Activated naive CD4-positive, alpha-beta T cell treated with anti-CD3 and anti-CD28 coated beads, Interleukin-2, amount 50 U/mL, for 16 hours (primary cell): Measurements from ENCODE around the gene PPP2R2C.

Experiments
- DNase-seq: peaks from one replicate; pipeline ENCODE4 v3.0.0-alpha.2; 2020

The PPP2R2C gene

DNA sequence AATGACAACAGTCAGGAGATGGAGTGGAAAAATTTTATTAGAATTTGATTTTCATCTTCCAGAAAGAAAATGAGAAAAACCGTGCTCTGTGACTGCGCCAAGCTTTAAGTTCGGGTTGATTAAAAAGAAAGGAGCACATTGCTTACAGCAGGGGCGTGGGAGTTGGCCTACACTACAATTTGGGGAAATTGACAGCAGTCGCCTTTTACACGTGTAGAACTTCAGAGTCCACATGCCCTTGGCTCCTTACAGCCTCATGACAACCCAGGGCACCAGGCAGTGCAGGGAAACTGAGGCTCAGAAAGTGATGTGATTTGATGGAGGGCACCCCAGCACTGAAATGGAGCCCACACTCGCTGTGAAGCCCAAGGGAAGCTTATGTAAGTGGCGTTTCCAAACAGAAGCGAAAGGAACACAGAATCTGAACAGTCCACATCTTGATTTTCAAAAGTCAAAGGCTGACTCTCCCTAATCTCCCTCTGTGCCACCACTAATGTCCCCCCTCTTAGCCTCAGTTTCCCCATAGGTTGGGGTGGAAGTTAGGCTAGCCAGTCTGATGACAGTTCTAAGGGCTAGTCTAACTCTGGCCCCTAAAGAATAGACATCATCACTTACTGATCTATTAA, 5.5 kb downstream of the PPP2R2C start:
- no peak for DNase-seq

DNA sequence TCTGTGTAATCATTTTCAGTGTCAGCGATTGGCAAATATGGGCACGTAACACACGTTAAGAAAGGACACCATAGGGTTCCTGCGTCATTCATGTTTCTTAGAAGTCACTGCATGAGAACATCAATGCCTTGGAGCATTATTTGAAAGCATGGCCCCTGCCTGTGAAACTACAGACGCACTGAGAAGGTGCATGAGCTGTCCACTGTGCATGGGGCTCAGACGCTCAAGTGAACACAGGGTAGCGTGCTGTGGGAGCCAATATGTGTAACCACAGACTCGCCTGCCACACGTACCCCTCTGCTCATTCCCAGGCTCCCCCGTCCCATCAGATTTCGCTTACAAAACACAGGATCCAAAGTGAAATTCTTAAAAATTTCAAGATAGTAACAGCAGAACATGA, 6.5 kb downstream of the PPP2R2C start:
- DNase-seq = no peak

DNA sequence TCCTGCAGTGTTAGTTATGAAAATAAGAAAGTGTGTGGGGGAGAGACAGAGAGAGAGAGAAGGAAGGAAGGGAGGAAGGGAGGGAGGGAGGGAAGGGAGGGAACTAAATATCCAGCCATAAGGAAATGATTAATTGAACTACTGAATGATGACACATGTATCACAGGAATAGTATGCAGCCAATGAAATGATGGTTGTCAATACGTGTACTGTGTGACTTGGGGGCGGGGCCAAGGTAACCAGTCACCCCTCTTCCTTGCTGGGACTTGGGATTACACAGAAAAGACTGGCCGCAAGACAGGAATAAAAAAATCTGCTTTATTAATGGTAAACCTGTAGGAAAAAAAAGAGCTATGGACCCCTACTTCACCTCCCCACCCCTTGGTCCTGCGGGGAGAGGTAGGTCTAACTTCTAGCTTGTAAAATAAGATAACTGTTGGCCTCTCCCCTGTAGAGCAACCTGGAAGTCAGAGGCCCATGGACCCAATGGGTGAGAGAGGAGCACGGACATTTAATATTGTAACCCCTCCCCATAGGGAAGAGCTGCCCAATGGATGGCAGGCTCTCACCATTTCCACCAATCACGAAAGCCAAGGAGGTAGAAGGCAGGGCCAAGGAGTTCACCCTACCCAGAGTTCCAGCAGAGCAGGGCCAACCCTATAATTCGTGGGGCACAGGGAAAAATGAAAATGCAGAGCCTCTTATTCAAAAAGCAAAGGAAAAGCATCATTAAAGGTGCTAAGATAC, 7.4 kb downstream of the PPP2R2C start:
- DNase-seq = no peak

- no peak for DNase-seq
Measured at GRCh38 chr4:6463311-6464289, 8.8 kb downstream of the PPP2R2C start.

- DNase-seq = no peak
Measured at GRCh38 chr4:6461301-6462165, 10.9 kb downstream of the PPP2R2C start.

- no peak for DNase-seq
Measured at GRCh38 chr4:6460876-6461275, 11.5 kb downstream of the PPP2R2C start.

GRCh38 chr4:6458528-6458927, 13.9 kb downstream of the PPP2R2C start:
- DNase-seq = no peak

GRCh38 chr4:6456450-6456849, 16.0 kb downstream of the PPP2R2C start:
- no peak for DNase-seq

- DNase-seq = no peak
Measured at GRCh38 chr4:6454112-6454910, 18.1 kb downstream of the PPP2R2C start.

DNA sequence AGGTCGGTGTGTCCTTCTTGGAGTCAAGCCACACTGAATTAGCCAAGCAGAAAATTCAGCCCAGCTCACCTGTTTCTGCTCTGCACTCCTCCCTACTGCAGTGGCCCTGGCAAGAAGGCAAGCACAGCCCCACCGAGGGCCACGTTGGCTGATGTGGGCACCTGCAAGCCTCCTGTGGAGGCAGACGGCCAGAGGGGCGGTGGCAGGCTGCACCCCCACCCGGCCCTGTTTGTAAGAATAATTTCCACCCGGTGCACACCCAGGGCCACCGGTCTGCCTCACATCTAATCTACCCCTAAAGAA, 18.8 kb downstream of the PPP2R2C start:
- DNase-seq = no peak

- DNase-seq = no peak
Measured at GRCh38 chr4:6452897-6453687, 19.3 kb downstream of the PPP2R2C start.

DNA sequence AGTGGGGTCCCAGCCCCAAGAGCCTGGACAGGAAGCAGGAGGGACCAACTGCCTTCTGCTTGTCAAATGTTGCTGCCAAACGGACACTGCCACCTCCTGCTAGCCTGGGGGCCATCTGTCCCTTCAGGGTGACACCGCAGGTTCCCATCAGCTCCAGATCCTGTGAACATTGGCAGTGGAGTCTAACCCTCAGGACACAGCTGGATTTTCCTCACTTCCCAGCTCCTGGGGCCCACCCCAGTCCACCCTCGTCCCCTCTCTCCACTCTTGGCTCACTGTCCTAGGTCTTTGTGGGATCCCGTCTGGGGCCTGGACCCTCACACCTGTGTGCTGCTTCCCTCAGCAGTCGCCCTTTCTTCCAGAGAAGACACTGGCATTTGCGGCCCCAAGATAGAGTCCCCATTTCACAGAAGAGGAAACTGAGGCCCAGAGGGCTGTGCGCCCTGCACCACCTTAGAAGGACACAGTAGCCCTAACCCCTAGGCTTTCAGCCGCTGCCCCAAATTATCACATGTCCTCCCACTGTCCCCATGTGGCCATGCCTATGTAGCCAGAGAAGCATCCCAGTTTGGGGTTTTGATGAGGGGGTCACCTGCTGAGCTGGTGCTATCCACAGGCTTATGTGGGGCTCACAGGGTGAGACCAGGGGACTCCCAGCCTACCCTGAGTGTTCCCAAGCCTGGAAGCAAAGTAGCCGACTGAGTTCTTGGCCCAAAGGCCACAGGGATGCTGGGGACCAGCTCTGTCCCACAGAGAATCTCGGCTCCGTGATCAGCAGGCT, 20.1 kb downstream of the PPP2R2C start:
- no peak for DNase-seq

- no peak for DNase-seq
Measured at GRCh38 chr4:6451309-6451708, 21.1 kb downstream of the PPP2R2C start.

GRCh38 chr4:6450709-6451108, 21.7 kb downstream of the PPP2R2C start:
- DNase-seq = no peak

DNA sequence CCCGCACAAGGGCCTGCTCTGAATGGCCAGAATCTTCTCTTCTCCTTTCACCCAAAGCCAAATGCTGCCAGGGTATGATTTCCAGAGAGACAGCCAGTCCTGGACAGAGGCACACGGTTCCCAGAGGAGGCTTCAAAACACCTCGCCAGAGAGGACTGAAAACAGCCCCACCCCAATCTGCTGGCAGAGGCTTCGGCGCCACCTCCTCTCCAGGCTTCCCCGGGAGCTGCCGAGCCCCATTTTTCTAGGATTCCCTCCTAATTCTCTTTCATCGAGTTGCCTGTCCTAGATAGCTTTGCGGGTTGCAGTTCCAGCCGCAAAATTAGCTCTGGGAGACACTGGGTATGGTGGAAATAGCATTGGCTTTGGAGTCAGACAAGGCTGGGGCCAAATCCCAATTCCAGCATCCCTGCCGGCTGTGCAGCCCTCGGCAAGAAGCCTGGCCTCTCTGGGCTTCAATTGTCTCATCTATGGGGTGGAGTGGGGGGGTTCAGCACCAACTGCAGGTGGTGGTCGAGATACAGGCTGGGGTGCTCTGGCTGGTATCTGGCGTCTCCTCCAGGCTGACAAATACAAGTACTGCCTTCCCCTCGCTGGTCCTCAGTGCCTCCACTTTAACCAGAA, 22.6 kb downstream of the PPP2R2C start:
- no peak for DNase-seq

- no peak for DNase-seq
Measured at GRCh38 chr4:6449335-6449734, 23.1 kb downstream of the PPP2R2C start.

DNA sequence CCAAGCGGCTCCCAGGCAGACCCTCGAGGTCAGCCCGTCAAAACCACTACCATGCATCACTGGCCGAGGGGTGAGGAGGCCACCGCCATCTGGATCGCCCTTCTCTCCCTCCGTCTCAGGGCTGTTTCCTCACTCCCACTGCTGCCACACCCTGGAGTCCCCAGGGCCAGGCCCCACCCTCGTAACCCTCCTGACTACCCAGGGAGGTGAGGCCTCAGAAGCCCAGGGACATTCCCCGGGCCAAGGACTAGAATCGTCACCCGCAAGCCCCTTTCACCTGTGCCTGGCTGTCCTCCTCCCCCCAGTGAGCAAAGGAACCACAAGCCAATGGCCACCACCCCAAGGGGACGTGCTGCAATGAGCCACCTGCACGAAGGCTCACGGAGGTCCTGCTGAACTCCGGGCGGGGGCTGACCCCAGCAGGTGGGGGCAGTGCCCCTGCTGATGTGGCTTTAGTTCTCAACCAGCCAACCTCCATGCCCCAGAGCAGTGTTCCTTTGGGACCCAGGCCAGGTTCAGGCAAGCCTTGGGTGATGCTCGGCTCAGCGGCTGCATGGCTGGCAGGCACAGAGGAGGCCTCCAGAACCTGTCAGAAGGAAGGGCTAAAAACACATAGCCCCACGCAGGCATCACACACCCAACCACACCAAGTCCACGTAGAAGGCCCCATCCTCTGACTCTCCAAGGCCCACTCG, 23.8 kb downstream of the PPP2R2C start:
- no peak for DNase-seq

DNA sequence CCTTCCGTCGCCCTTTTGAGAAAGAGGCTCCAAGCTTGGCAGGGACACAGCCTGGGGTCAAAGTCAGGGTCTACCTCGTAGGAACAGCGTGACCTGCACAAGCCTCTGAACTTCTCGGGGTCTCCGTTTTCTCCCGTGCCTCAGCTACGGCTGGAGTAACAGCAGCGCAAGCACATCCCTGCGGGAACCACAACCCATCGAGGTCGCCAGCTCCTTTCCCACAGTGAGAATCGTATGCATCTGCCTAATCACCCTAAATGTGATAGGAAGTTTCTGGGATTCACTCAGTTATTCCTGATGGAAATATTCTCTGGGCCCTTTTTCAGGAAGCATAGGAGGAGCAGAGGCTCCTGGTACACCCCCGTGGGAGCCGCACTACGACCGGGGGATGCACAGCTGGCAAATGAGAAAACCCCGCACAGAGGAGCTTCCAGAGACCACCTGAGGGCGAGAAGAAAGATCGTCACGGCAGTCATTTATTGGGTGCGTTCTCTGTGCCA, 24.7 kb downstream of the PPP2R2C start:
- DNase-seq = no peak
